Stimulated activated CD4-positive, alpha-beta T cell treated with anti-CD3 and anti-CD28 coated beads, Interleukin-4, amount 100 ng/mL, for 24 hours (primary cell): ENCODE data around the gene SUPT6H.
"Not testable (repeated sequence)": the region's sequence is repeated elsewhere in the genome, so short reads cannot be mapped to it uniquely, and the experiment has no call there.

Source experiments
- DNase-seq: peaks from one replicate; pipeline ENCODE4 v3.0.0-alpha.2; 2020

SUPT6H gene

DNA sequence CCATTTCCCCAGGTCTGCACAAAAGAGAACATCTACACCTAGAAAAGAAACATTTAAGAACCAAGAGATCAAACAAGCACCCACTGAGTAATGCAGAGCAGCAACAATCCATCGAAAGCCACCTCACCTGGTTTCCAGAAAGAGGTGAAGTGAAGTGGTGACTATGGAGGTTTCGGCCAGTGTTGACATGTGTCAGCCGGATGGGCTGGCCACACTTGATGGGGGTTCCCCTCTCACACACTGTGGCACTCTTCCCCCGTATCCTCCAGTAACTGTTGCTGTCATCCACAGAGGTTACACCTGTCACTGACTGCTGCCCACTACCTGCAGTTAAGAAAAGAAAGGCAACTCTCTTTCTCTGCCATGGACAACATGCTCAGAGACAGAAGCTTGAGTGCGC lies 6.8 kb upstream of the SUPT6H start:
- DNase-seq: no peak

DNA sequence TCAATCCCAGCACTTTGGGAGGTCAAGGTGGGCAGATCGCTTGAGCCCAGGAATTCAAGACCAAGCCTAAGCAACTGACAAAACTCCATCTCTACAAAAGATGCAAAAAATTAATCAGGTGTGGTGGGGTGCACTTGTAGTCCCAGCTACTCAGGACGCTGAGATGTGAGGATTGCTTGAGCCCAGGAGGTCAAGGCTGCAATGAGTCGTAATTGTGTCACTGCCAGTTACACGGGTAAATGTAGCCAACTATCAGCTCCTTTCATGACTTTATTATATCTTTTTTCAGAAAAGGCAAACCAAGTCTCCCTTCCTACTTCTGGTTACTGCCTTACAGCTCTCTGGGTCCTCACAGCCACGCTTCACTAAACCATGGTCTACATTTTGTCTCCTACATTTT lies 4.2 kb upstream of the SUPT6H start:
- DNase-seq: no peak

DNA sequence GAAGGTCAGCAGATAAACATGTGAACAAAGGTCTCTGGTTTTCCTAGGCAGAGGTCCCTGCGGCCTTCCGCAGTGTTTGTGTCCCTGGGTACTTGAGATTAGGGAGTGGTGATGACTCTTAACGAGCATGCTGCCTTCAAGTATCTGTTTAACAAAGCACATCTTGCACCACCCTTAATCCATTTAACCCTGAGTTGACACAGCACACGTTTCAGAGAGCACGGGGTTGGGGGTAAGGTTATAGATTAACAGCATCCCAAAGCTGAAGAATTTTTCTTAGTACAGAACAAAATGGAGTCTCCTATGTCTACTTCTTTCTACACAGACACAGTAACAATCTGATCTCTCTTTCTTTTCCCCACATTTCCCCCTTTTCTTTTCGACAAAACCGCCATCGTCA lies 3.7 kb upstream of the SUPT6H start:
- not testable (repeated sequence) for DNase-seq

GRCh38 chr17:28658766-28659496 lies 3.1 kb upstream of the SUPT6H start:
- DNase-seq: not testable (repeated sequence)

- DNase-seq: not testable (repeated sequence)
Observed at GRCh38 chr17:28659497-28659881, 2.5 kb upstream of the SUPT6H start.

- no peak for DNase-seq
Observed at GRCh38 chr17:28662527-28662829, 473 bp downstream of the SUPT6H start.

- DNase-seq: no peak
Observed at GRCh38 chr17:28663723-28664122, 1.7 kb downstream of the SUPT6H start.

DNA sequence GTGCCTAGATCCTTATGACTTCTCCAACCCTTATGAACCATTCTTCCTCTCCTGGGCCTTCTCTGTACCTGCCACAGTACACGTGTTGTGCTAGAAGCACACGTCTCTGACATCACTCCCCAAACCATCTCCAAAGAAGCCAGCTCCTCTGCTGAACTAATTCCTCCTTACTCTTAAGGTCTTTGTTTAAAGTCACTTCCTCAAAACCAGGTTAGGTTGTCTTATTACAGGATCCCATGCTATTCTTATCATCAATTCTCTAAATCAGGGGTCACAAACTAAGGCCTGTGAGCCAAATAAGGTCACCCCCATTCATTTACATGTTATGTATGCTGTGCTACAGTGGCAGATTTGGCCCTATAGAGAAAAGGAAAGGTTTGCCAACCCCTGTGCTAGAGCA lies 4.0 kb downstream of the SUPT6H start:
- DNase-seq: no peak

DNA sequence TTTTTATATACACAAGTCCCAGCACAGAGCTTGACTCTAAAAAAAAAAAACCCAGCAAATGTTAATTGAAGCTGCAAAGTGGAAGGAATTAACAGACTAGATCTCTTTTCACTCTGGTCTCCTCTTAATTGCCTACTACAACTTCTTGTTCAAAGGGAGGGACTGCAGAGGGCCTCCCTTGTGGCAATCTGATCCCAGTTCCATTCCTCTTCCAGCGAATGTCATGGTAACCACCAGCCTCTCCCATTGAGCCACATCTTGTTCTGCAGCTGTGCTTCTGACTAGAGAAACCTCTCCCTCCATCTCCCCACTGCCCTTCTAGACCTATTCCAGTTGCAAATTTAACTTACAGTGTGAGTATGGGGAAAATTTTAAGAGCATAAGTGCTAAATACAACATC lies 5.9 kb downstream of the SUPT6H start:
- no peak for DNase-seq

DNA sequence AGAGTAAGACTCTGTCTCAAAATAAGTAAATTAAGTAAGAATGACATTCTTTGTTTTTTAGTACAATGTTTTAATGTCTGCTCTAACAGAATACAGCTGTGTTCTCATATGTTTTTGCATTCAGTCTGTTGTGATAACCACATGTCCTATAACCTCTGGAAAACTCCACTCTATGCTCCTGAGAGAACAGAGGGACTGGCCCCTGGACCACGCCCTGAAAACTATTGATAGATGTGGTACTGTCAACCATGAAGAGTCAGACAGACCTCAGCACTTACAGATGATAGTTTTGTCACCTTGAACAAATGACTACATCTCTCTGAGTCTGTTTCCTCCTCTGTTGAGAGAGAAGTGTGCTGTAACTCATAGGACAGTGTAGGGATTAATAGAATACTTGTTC lies 7.9 kb downstream of the SUPT6H start:
- no peak for DNase-seq

DNA sequence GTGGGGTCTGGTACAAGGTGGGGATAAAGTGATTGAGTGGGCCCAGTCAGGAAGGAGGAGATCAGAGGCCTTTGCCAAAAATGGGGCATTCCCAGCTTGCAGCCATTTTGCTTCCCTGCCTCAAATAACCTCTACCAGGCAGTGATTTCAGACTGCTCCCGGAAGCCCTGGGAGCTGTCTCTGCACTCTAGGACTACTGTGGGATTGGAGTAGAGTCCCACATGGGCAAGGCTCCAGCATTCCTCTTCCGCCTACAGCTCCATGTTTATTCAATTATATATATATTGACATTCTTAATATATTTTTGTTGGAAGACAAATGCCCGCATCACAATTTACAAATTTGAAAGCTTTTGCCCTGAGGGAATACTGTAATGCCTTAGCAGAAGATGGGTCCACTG lies 13.5 kb downstream of the SUPT6H start:
- no peak for DNase-seq

GRCh38 chr17:28675980-28676379 lies 14.0 kb downstream of the SUPT6H start:
- DNase-seq: no peak

DNA sequence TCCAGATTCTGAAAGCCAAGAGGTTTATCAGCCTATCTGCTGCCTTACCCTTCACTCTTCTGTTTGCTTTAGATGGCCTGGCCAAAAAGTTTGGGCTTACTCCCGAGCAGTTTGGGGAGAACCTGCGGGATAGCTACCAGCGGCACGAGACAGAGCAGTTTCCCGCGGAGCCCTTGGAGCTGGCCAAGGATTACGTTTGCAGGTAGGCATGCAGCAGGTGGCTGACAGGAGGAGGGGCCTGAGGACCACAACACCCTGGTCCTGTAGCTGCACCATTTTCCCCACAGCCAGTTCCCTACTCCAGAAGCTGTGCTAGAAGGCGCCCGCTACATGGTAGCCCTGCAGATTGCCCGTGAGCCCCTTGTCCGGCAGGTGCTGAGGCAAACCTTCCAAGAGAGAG lies 20.6 kb downstream of the SUPT6H start:
- DNase-seq: no peak

GRCh38 chr17:28684963-28685362 lies 23.0 kb downstream of the SUPT6H start:
- DNase-seq: no peak

GRCh38 chr17:28685366-28685765 lies 23.4 kb downstream of the SUPT6H start:
- no peak for DNase-seq

DNA sequence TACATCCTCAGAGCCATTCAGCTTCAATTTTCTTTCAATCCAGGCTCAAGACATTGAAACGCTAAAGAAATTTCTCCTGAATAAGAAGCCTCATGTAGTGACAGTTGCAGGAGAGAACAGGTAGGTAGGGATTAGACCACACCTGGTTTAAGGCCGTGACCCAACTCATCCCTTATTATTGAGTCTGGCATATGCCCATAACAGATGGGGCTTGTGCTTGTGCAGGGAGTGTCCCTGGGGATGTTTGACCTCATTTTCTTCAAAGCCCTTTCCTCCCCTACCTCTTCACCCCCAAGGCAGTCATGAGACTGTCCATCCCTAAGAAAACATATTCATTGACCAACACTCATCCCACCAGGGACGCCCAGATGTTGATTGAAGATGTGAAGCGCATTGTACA lies 24.3 kb downstream of the SUPT6H start:
- no peak for DNase-seq

DNA sequence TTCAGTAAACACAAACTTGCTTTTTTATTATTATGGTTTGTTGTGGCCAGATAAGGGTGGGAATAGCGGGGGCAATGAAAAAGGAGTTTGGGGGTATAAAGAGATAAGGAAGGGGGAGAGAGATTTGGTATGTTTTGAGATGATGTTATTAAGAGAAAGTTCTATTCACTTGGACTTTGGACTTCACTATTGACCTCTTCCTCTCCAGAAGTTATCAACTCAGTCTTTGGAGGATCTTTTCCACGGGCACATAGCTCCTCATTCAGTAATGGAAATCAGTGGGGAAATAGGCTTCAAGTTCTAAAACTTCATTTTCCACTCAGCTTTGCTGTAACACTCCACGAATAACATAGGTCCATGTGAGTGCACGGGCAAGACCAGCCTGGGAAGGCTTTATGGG lies 26.5 kb downstream of the SUPT6H start:
- no peak for DNase-seq

DNA sequence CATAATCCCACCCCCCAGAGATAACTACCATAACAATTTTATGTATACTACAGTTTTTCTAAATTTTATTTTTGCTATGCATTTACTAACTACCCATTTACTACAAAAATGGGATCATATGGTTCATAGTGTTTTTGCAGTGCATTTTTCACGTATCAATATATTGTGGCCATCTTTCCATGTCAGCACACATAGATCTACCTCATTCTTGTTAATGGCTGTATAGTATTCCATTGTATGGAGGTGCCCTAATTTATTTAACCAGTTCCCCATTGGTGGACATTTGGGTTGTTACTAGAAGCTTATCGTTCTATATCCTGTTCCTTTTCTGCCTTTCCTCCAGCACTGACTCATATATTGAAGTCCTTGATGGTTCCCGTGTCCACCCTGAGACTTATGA lies 27.0 kb downstream of the SUPT6H start:
- no peak for DNase-seq

GRCh38 chr17:28693869-28694268 lies 31.9 kb downstream of the SUPT6H start:
- no peak for DNase-seq

DNA sequence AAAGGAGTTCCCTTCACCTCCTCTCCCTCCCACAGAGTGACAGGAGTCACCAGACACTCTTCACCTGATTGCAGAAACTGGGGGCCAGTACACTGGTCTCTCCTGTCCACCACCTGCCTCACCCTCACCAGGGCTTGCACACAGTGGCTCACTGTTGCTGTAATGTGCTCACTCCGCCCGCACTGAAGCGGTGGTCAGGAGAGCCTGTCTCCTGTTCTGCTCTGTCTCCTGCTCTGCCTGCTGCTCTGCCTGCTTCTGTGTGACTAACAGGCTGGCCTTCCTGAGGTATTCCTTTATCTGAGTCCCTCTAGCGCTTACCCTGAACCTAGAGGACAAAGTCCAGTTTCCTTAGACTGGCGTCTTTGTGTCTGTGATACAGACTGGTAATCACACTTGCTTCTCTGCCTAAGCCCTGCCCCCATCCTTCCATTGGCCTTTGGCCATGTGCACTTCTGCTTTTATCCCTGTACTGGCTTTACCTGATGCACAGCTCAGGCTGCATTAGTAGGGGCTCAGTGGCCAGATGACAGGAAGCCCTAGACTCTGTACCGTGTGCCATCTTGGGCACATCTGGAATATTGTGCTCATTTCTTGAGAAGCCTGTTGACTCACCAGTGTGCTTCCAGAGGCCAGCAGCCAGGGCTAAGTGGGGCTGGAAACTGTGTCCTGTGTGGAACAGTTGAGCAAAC lies 36.4 kb downstream of the SUPT6H start:
- no peak for DNase-seq

- no peak for DNase-seq
Observed at GRCh38 chr17:28700278-28700677, 38.3 kb downstream of the SUPT6H start.

- DNase-seq: no peak
Observed at GRCh38 chr17:28700830-28701492, 39.0 kb downstream of the SUPT6H start.

- DNase-seq: no peak
Observed at GRCh38 chr17:28702026-28702751, 40.2 kb downstream of the SUPT6H start.

DNA sequence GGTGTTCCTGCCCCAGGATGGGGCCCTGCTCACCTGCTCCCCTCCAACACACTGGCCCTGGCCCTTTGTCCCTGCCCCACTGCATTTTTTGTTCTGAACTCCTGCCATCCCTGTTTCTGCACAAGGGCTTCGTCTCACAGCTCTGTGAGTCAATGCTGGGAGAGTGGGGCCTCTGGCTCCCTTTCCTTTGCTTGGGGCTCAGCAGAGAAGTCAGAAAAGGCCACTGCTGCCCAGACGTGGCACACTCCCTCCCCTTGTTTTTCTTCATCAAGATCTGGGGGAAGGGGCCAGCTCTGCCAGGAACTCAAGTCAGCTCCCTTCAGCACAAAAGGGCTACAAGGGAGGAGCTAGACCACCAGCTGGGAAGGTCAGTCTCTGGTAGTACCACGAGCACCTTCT lies 40.7 kb downstream of the SUPT6H start:
- DNase-seq: no peak
